ENCODE measurements around the gene TRAPPC10. TPM values are rescaled to one million over a fixed set of nuclear protein-coding genes. Genes with fewer than 3 reads are reported as not detected.

TRAPPC10 gene
- total and polyA plus RNA-seq, 2 of the 8 experiments (the other 6 are each of a cell fraction or from before 2014, with no cell fraction given) = 18.5 to 29.8 TPM

DNA sequence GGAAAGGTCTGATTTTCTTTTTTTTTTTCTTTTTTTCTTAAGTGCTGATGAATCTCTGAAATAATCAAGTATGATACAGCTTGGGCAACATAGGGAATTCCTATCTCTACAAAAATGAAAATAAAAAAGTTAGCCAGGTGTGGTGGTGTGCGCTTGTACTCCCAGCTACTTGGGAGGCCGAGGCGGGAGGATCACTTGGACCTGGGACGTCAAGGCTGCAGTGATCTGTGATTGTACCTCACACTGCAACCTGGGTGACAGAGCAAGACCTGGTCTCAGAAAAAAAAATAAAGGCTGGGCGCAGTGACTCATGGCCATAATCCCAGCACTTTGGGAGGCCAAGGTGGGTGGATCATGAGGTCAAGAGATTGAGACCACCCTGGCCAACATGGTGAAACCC lies 6.0 kb downstream of the TRAPPC10 start (continued):
- TF ChIP-seq RNF2 (IDR thresholded peaks at IDR 0.05; ENCODE audit: borderline replicate concordance, low read depth, low read length, missing control alignments, poor library complexity, severe bottlenecking) = no peak
- TF ChIP-seq SP1 (IDR thresholded peaks at IDR 0.05; ENCODE audit: low read depth, low read length) = no peak
